Stimulated activated CD4-positive, alpha-beta T cell treated with anti-CD3 and anti-CD28 coated beads, Interleukin-2, amount 100 ng/mL, for 4 hours (primary cell): ENCODE measurements around the gene UBE2F.
"Not testable (repeated sequence)": the region's sequence is repeated elsewhere in the genome, so short reads cannot be mapped to it uniquely, and the experiment has no call there.

ENCODE experiments used
- DNase-seq: peaks from one replicate; pipeline ENCODE4 v3.0.0-alpha.2; 2020; ENCODE audit warnings: low read depth

The UBE2F gene

DNA sequence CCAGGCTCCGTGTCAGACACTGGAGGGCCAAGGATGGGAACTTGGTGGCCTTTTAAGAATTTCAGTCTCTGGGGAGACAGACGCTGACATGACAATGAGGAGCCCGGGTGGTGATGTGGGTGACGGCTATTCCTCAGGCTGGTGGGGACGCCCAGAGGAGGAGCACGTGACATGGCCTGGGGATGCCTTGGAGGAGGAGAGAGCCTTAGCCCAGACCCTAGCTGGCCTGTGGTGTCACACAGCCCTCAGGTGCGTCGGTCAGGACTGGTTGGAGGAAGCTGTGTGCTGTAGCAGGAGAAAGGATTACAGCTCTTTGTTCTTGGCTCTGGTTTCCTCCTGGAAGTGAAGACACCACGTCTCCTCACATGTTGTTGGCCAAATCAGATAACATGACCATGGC, 54.0 kb downstream of the UBE2F start:
- DNase-seq: no peak

DNA sequence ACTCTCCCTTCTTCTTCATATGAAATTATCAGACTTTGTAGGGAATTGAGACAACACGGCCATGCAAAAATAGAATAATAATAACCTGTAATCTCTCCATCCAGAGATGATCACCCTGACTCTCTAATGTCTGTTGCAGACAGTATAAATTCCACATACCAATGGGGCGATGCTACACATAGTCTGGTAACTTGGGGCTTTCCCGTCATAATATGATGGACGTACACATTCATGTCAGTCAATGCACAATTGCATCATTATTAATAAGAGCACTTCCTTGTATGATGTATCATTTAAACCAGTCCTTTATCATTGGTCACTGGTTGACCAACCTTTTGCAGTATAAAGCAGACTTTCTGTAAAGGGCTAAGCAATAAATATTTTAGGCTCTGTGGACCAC, 54.5 kb downstream of the UBE2F start:
- DNase-seq: no peak

DNA sequence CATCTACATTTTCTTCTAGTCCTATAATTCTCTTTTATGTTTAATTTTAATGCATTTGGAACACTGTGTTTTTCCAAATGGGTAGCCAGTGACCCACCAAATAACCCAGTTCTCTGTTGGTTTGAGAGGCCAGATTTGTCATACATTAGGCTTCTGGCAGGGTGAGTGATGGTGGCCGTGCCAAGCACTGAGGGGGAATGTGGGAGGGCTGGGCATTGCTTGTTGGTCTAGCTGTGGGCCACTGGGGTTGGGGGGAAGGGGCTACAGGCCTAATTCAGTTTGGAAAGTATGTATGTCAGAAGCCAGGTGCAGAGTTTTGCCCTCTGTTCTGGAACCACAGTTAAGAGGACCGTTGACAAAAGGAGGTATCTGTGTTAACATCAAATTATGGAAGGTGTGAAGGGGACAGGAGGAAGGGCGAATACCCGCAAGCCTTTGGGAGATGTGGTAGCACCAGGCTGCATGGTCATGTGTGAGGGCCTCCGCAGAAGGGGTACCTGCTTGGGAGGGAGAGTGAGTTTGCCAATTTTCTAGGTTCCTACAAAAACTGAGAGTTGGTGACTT, 55.9 kb downstream of the UBE2F start:
- DNase-seq: no peak

DNA sequence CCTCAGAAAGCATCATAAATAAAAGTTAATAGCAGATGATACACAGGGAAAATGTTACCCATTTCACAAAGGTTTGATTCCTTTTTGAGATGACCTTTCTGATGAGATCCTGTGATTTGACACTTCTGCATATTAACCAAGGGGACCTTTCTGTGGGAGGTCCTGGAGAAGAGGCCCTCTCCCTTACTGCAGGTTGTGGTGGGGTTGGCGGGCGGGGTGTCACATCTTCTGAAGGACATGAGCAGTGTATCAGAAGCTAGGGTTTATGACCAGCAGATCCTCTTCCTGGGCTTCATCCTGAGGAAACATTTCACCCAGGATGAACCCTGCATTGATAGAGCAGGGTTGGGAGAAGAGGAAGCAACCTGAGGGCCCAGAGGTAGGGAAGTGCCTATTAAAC, 56.8 kb downstream of the UBE2F start:
- DNase-seq: no peak

- DNase-seq: no peak
Observed at GRCh38 chr2:238024986-238025385, 58.2 kb downstream of the UBE2F start.

DNA sequence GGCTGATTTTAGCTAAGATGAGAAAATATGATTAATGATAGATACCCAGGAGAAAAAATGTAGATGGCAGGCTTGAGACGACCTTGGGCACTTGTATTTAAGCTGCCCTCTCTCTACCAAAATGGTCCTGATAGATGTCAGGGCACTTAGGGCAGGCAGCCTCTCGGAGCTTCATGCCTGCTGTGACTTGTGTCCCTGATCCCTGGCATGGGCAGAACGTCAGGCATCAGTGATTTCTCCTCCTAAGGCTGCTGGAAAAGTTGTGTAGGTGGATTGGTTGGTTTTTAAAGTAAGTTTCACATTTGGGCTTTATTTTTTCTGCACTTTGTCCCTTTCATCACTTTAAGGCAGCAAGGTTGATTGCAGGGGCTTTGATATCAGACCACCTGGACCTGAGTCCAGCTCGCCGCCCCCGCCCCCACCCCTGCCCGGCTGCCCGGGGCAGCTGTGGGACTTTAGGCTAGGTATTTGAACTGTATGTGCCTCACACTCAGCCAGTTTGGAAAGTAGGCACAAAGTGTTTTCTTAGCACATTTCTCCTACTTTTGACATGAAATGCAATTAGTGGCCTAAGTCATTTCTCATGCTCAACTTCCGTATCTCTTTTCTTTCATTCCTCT, 59.0 kb downstream of the UBE2F start:
- DNase-seq: no peak

DNA sequence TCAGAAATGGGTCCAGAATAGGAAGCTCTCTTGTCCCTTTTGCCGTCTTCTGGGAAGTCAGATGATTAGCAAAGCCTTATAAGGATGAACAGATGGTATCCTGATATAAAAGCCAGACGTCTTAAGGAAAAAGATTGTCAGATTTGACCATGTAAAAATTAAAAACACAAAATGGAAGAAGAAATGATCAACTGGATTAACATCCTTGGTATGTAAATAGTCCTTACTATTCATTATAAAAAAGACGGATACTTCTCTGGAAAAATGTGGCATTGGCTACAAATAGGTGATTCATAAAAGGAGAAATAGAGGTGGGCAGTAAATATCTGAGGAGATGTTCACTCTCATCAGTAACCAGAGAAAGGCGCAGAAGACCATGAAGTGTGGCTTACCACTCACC, 60.2 kb downstream of the UBE2F start:
- DNase-seq: no peak

GRCh38 chr2:238027591-238028415, 61.0 kb downstream of the UBE2F start:
- DNase-seq: no peak

DNA sequence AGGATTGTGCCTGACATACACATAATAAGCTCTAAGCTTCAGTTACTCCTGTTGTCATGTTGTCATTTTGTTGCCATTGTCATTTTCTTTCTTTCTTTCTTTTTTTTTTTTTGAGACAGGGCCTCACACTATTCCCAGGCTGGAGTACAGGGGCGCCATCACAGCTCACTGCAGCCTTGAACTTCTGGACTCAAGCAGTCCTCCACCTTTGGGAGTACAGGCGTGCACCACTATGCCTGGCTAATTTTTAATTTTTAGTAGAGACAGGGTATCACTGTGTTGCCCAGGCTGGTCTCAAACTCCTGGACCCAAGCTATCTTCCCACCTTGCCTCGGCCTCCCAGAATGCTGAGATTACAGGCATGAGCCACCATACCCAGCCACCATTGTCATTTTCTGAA, 63.0 kb downstream of the UBE2F start:
- no peak for DNase-seq

DNA sequence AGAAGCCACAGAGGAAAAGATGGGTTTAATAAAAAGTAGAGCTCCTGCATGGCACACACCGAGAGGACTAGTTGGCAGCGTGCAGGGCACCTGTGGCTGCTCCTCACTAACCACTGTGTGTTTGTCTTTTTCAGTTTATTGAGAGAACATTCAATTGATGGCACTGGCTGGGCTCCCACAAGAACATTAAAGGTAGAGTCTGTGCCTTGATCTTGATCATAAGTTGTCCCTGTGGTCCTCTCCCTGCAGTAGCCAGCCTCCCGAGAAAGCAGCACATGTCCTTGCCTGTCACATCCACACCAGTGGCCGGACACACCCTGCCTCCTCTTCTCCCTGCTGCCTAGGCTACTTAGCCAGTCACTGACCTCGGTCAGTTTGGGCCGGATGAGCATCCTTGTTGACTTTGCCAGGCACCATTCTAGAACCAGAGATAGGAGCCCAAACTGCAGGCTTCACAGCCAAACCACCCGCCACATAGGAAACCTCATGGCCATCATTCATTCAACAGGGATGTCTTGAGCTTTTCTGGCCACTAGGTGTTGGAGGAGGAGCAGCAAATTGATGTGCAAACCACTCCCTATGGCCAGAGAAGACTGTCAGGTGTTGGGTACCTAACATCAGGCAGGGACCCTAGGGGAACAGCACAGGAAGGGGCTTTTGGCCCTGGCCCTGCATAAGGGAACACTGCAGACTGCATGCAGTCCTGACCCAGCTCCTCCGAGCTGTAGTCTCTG, 63.8 kb downstream of the UBE2F start:
- no peak for DNase-seq

DNA sequence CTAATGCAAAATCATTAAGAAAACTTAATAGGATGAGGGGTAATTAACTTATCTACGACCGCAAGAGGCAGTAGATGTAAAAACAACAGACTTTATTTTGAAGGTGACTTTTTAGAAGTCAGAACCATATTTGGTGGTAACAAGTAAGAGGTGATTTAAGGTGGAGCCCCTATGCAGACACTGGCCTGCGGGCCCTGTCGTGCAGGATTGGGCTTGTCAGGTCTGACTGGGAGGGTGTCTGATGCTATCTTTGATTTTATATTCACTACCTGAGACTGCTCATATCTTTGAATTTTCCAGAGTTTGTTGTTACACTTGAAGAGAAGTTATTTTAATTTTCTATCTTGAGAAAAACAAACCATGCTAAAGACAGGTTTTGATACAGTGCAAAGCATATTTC, 64.9 kb downstream of the UBE2F start:
- DNase-seq: no peak

DNA sequence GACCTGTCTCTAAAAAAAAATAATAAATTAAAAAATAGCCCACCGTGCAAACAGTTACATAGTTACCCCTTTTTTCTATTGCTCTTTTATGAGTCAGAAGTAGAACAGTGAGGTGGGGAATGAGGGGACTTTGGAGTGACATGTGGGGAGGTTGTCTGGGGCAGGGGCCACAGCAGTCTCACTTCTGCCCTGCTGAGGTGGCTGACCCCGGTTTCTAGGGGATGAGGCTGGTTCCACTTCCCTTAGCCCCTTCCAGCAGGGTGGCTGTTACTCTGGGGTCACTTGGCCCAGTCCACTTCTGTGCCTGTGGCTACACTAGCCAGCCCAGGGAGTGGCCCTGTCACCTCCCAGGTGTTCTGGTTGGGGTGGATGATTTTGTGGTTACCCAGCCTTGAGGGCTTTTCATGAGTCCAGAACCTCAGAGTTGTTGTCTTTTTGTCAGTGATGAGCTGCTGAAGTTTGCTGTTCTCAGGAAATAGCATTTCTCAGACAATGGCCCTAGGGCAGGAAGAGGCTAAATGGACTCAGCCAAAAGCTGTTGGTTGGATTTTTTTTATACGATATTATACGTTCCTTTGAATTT, 66.0 kb downstream of the UBE2F start:
- no peak for DNase-seq

DNA sequence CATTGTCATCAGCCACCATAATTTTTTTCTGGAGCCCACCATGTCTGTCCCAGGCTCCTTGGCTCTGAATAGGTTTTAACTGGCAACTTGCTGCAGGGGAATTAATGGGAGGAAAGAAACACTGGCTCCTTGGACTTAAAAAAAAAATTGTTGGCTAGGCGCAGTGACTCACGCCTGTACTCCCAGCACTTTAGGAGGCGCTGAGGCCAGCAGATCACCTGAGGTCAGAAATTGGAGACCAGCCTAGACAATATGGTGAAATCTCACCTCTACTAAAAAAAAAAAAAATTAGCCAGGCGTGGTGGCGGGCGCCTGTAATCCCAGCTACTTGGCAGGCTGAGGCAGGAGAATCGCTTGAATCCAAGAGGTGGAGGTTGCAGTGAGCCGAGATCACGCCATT, 67.2 kb downstream of the UBE2F start:
- DNase-seq: not testable (repeated sequence)

DNA sequence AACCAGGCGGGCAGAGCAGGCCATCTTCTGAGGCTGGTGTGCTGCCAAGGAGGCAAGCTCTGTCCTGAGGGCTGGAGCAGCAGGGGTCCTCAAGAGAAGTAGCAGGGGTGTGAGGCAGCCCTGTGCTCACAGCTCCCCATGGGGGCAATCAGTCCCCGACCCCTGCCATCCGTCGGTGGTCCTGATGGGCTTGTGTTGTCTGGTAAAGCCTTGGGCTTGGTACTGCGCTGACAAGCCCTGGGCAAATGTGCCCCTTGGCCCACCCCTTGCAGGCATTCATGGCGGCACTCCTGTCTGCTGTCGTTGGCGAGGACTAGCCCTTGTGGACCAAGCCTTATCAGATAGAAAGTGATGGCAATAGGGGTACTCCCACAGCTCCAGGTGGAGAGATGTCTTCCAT, 71.4 kb downstream of the UBE2F start:
- DNase-seq: no peak

GRCh38 chr2:238039151-238039550, 72.3 kb downstream of the UBE2F start:
- DNase-seq: no peak

DNA sequence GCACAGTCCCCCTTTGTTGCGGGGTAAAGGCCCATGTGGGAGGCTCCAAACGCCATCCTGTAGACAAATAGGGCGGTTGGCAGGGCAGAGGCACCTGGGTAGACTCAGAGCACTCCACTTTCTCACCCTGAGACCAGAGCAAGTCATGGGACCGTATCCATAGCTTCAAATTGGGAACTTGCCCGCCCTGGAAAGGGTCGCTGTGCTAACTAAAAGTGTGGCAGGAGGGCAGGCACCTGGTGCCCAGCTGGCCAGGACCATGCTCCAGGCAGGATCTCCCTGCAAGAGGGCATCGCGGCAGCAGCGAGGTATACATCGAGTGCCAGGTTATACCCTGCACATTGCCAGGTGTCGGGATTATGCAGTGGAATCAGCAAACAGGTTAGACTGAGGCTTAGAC, 73.2 kb downstream of the UBE2F start:
- DNase-seq: no peak

- DNase-seq: no peak
Observed at GRCh38 chr2:238040918-238041317, 74.1 kb downstream of the UBE2F start.

DNA sequence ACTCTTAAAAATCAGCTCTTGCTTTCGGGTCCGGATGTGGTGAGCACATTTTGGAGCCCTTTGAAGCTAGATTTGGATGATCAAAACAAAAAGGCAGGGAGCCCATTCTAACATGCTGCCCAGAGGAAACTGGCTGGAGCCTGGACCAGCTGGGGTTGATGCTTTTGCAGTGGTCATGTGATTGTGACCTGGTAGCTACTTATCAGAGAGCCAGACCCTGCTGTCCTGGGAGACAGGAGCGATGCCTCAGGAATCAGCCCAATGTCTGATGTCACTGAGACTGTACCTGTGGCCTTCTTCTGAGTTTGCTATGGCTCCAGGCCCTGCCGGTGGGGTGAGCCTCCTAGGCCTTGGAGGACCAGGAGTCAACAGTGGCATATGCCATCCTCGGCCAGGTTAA, 75.3 kb downstream of the UBE2F start:
- DNase-seq: no peak

DNA sequence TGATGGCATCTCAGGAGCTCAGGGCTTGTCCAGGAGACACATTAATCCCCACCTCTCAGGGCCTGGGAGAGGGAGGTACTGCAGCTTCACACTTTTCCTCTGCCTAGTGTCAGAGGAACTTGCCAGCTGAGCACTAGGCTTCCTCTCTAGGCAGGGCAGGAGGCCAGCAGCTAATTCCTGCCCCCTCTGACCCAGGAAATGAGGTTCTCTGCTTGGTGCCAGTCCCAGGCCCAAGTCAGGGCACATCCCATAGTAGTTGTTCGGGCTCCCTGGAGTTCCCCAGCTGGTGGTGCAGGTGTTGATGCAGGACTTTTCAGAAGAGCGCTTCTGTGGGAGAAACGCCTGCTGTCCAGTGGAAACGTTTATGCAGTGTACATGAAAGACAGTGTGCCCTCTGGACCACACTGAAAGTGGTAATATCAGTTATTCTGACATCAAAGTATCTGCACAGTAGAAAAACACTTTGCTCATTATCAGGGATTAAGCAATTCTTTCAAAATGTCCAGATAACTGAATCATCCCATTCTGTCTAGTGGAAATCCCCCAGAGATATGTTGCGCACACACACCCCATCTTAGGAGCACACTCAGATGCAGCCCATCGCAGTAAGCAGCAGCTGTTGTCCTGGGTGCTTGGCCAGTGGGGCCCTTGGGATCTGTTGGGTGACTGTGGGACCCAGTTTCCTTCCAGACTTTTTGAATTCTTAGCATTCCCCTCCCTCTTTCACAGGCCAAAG, 76.2 kb downstream of the UBE2F start:
- no peak for DNase-seq

DNA sequence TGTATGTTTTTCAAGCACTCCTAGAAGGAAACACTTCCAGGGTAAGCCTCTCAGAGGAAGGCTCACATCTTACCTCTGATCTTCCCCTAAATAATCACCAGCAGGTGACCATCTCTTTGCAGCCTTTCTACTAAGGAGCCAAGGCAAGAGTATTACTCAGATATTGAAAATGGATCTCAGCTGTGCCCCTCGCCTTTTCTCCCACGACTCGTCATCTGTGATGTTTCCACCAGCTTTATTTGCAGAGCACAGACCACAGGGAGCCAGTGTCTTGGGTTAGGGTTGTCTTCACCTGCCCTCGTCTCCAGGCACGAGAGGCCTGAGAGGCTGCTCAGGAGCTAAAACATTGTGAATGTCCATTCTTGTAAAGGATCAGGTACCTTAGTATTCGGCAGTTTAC, 77.0 kb downstream of the UBE2F start:
- DNase-seq: no peak

GRCh38 chr2:238045575-238045974, 78.8 kb downstream of the UBE2F start:
- no peak for DNase-seq
